Hematopoietic multipotent progenitor cell treated with erythropoietin and hydrocortisone succinate and interleukin-3 and kit ligand, for 15 days (in vitro differentiated cells): Measurements from ENCODE around the gene KIF6.

Experiments used
- DNase-seq: peaks from one replicate; pipeline ENCODE4 v3.0.0-alpha.2; 2015; ENCODE audit warnings: low spot score

The KIF6 gene

GRCh38 chr6:39664173-39664572 is 61.0 kb downstream of the KIF6 start:
- DNase-seq, result no peak

DNA sequence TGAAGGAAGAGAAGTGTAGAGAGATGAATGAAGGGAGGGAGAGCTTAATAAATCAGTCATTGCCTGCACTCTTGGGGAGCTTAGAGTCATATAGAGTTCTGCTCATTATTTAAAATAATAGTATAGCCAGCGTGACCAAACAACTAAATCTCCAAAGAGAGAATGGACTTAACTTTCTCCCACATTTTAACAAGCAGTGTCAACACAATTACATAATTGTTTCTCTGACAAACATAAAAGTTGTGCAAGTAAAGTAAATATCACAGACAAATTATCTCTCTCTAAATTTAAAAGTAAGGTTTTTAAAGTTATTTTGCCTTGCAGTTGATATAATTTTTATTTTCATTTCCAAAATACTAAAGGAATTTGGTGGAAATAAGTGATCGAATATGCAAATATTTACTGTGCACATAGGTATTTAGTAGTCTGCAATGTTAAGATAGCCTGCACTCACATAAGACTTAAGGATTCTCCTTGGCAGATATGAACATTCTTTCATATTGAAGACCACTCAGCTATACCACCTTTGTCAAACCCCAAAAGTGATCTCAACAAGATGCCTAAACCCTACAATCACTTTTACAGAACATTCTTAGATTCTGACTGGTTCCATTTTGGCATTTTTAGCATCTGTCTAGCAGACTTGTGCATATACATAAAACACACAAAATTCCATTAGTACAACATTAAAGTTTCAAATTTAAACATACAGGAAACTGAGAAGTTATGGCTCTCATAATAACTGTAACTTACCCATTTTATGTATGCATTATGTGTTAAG is 67.7 kb downstream of the KIF6 start:
- no peak for DNase-seq

DNA sequence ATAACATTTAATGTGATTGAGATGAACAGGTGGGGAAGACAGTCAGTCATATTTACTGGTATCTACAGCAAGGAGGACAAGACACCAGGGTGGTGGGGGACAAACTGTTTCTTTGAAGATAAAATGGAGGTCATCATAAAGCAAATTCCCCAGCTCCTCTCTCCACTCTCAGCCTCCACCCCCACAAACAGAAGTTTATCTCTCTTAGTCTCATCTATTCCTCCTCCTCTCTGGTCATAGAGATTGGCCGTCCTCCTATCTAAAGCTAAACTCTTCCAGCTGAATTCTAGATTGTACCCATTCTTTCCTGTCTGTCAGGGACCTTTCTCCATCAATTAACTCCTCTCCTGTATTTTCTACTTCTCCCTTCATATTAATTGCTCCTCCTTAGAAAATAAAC is 71.1 kb downstream of the KIF6 start:
- no peak for DNase-seq

GRCh38 chr6:39653612-39654011 is 71.6 kb downstream of the KIF6 start:
- DNase-seq, result no peak

- DNase-seq, result no peak
These were observed 75.2 kb downstream of the KIF6 start for GRCh38 chr6:39649996-39650395.

GRCh38 chr6:39646751-39647420 is 78.3 kb downstream of the KIF6 start:
- no peak for DNase-seq

GRCh38 chr6:39642270-39642669 is 82.9 kb downstream of the KIF6 start:
- DNase-seq, result no peak

DNA sequence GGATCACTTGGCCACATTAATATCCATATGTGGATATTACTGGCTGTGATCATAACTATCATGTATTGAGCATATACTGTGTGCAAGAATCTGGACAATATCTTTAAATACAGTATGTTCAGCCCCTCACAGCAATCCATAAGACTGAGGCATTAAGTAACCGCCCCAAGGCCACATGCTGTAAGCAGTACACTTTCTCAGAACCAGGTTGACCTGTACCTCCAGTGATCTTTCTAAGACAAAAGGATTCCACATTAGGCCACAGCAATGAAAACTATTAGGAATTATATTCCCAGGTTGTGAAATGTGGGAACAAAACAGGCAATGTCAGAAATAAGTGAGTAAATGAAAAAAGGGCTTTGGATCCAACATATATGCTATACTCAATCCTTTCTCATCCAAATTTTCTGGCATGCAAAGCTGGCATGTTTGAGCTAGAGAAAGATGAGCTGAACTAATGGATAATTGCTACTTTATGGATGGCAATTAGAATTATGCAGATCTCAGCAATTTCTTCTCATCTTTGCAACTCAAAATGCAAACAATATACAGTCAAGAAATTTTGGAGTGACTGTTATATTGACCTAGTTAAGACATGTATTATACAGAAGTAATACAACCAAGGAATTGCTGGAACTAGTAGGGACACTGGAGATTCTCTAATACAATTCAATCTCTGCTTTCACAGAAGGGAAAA is 86.9 kb downstream of the KIF6 start:
- DNase-seq, result no peak

- DNase-seq, result no peak
These were observed 90.4 kb downstream of the KIF6 start for GRCh38 chr6:39634646-39635341.

- DNase-seq, result no peak
These were observed 100.0 kb downstream of the KIF6 start for GRCh38 chr6:39625209-39625608.

DNA sequence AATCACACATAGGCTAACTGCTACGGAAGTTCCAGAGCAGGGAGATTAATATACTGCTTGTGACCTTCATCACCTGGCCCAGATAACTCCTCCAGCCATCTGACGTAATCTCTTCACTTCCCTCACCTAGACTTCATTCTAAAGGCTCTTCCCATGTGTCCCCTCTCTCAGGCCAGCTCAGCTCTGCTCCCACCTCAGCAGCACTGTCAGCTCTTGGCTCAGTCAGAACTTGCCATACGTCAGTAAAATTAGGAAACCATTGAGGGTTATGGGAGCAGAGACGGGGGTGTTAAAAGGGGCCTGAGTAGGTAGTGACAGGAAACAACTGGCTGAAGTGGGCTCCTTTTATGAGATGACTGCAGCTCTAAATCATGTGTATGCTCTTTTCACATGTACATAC is 101.5 kb downstream of the KIF6 start:
- DNase-seq, result no peak

DNA sequence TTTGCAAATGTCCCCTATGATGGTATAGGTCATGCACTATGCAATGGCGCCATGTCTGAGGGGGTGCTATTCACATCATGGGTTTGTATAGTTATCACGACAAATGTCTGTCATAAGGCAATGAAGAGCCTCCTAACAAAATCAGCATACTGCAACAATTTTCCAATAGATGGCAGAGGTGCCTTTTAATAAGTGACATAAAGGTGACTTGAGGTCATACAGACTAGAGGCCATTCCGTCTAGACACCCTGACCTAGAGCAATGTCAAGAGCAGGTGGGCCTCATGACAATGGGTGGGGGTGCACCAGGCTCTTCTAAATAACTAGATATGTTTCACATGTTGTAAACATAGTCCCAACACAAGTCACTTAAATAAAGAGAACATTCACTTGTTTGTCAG is 107.7 kb downstream of the KIF6 start:
- DNase-seq, result no peak

DNA sequence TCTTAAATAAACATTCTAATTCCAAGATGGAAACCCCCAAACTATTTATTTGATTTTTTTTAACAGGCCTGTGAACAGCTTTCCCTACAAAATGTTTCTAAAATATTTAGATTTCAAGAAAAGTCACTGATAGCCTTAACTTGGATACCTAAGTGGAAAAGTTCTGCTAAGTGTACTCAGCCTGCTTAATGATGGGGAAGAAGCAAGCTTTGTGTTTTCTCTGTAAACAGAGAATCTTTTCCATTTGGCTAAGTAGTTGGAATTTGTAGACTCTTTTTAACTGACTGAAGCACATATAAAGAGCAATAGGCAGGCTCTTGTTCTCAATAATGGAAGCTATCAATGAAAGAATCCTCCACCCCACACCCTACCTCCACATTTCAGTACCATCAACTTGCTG is 108.2 kb downstream of the KIF6 start:
- DNase-seq, result no peak

GRCh38 chr6:39615622-39616021 is 109.6 kb downstream of the KIF6 start:
- DNase-seq, result no peak

DNA sequence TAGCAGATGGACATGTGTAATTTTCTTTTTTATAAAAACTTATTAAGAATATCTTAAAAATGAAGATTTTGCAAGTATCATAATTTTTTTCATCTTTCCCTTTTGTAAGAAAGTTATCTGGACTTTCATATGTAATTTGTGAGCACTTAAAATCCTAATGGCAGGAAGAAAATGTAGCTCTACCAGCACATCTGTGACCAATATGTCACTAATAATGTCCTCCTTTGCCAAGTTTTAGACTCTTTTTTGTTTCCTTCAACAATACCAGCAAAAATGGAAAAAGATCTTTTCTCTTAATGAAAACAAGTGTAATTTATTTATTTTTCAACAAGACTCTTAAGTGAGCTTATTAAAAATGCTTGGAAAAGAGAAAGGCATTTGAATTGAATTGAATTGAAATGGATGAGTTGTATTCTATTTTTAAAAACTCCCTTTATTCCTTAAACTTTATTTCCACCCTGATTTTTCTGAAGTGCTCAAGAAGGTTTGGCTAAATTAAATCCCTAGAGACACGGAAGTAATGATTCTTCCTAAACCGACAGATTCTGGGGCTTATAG is 110.7 kb downstream of the KIF6 start:
- no peak for DNase-seq

DNA sequence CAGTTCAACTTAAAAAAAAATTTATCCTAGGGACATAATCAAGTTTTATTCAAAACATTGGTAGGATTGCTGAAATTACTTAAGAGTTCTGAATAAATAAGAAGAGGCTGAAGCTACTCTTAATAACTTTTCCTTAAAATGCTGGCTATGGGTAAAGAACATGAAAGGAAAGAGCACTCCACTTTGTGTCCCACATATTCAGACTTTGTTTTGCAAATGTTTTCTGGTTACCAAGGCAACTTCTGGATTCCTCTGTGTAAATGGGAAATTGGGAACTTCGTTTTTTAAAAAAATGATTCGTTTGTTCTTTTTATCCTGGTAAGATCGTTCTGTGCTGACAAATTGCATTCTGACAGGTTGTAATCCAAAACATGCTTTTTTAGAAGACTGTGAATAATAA is 115.0 kb downstream of the KIF6 start:
- DNase-seq, result no peak

GRCh38 chr6:39608652-39609345 is 116.4 kb downstream of the KIF6 start:
- DNase-seq, result no peak

- DNase-seq, result no peak
These were observed 122.3 kb downstream of the KIF6 start for GRCh38 chr6:39602601-39603519.

- no peak for DNase-seq
These were observed 125.2 kb downstream of the KIF6 start for GRCh38 chr6:39599973-39600372.

DNA sequence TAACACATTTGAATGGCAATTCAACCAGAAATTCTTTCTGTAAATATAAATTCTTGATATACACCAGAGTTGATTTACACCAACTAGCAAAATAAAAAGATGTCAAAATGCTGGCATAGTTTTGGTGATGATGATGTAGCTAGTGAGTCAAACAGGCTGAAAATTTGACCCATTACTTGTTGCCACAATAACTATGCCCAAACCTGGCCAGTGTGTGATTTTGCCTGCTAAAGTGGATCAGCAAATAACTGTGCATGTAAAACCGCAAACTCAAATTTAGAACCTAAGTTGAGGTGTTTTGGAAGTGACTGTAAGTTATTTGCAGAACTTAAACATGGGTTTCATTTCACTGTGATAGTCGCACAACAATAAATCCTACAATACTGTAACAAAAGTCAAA is 125.9 kb downstream of the KIF6 start:
- no peak for DNase-seq

- DNase-seq, result no peak
These were observed 130.9 kb downstream of the KIF6 start for GRCh38 chr6:39594285-39594684.
